ENCODE data around the gene ZSWIM3.

Gene ZSWIM3

GRCh38 chr20:45848969-45849582 is 8.3 kb upstream of the ZSWIM3 start:
- H3K36me3 ChIP-seq (ENCODE audit: control insufficient read depth, low read depth, low read length) = peaks cover 14% of the 10 kb centered on the region

GRCh38 chr20:45850238-45850637 is 7.2 kb upstream of the ZSWIM3 start:
- Histone ChIP-seq H3K9ac (ENCODE audit: low read length) (no peak overlapping the region), H3K4me1 (ENCODE audit: control insufficient read depth, low read depth, low read length) (peaks cover 10% of the 10 kb centered on the region), H3K4me3 (ENCODE audit: low read length) (no peak overlapping the region), H3K27me3 (ENCODE audit: control insufficient read depth, insufficient read depth, low read length) (no peaks in the 10 kb centered on the region), H3K9me3 (ENCODE audit: control insufficient read depth, low read depth, low read length) (no peaks in the 10 kb centered on the region), H3K36me3 (ENCODE audit: control insufficient read depth, low read depth, low read length) (peaks cover 8% of the 10 kb centered on the region), H3K27ac (ENCODE audit: low read length) (no peak overlapping the region)

More at GRCh38 chr20:45848969-45849582, 8.3 kb upstream of the ZSWIM3 start:
- no peaks in the 10 kb centered on the region for H3K9me3 ChIP-seq (ENCODE audit: control insufficient read depth, low read depth, low read length)
- H3K9ac ChIP-seq (ENCODE audit: low read length) = no peak overlapping the region
- no peak overlapping the region for H3K27ac ChIP-seq (ENCODE audit: low read length)
- peaks cover 10% of the 10 kb centered on the region for H3K4me1 ChIP-seq (ENCODE audit: control insufficient read depth, low read depth, low read length)
- no peak overlapping the region for H3K4me3 ChIP-seq (ENCODE audit: low read length)
- no peaks in the 10 kb centered on the region for H3K27me3 ChIP-seq (ENCODE audit: control insufficient read depth, insufficient read depth, low read length)

GRCh38 chr20:45850926-45851325 is 6.5 kb upstream of the ZSWIM3 start:
- Histone ChIP-seq H3K36me3 (ENCODE audit: control insufficient read depth, low read depth, low read length) (peaks cover 8% of the 10 kb centered on the region), H3K27ac (ENCODE audit: low read length) (no peak overlapping the region), H3K4me3 (ENCODE audit: low read length) (no peak overlapping the region), H3K27me3 (ENCODE audit: control insufficient read depth, insufficient read depth, low read length) (no peaks in the 10 kb centered on the region), H3K4me1 (ENCODE audit: control insufficient read depth, low read depth, low read length) (peaks cover 10% of the 10 kb centered on the region), H3K9me3 (ENCODE audit: control insufficient read depth, low read depth, low read length) (no peaks in the 10 kb centered on the region), H3K9ac (ENCODE audit: low read length) (no peak overlapping the region)

- H3K4me3 ChIP-seq (ENCODE audit: low read length) = no peak overlapping the region
- H3K36me3 ChIP-seq (ENCODE audit: control insufficient read depth, low read depth, low read length) = peaks cover 5% of the 10 kb centered on the region
- no peak overlapping the region for H3K9ac ChIP-seq (ENCODE audit: low read length)
- H3K27ac ChIP-seq (ENCODE audit: low read length) = no peak overlapping the region
- H3K27me3 ChIP-seq (ENCODE audit: control insufficient read depth, insufficient read depth, low read length) = no peaks in the 10 kb centered on the region
- H3K9me3 ChIP-seq (ENCODE audit: control insufficient read depth, low read depth, low read length) = no peaks in the 10 kb centered on the region
- peaks cover 10% of the 10 kb centered on the region for H3K4me1 ChIP-seq (ENCODE audit: control insufficient read depth, low read depth, low read length)
These were observed 5.9 kb upstream of the ZSWIM3 start for GRCh38 chr20:45851501-45851900.

GRCh38 chr20:45852326-45852725 is 5.1 kb upstream of the ZSWIM3 start:
- no peaks in the 10 kb centered on the region for H3K27me3 ChIP-seq (ENCODE audit: control insufficient read depth, insufficient read depth, low read length)
- no peak overlapping the region for H3K9ac ChIP-seq (ENCODE audit: low read length)
- H3K36me3 ChIP-seq (ENCODE audit: control insufficient read depth, low read depth, low read length) = peaks cover 5% of the 10 kb centered on the region
- H3K9me3 ChIP-seq (ENCODE audit: control insufficient read depth, low read depth, low read length) = no peaks in the 10 kb centered on the region
- H3K4me1 ChIP-seq (ENCODE audit: control insufficient read depth, low read depth, low read length) = peaks cover 10% of the 10 kb centered on the region
- no peak overlapping the region for H3K4me3 ChIP-seq (ENCODE audit: low read length)
- H3K27ac ChIP-seq (ENCODE audit: low read length) = no peak overlapping the region

GRCh38 chr20:45853484-45853883 is 3.9 kb upstream of the ZSWIM3 start:
- Histone ChIP-seq H3K9me3 (ENCODE audit: control insufficient read depth, low read depth, low read length) (no peaks in the 10 kb centered on the region), H3K4me3 (ENCODE audit: low read length) (peak overlapping the region; percentile 17), H3K36me3 (ENCODE audit: control insufficient read depth, low read depth, low read length) (no peaks in the 10 kb centered on the region), H3K27ac (ENCODE audit: low read length) (no peak overlapping the region), H3K27me3 (ENCODE audit: control insufficient read depth, insufficient read depth, low read length) (no peaks in the 10 kb centered on the region), H3K4me1 (ENCODE audit: control insufficient read depth, low read depth, low read length) (peaks cover 15% of the 10 kb centered on the region), H3K9ac (ENCODE audit: low read length) (no peak overlapping the region)

GRCh38 chr20:45857882-45858216 is 435 bp downstream of the ZSWIM3 start:
- Histone ChIP-seq H3K27me3 (ENCODE audit: control insufficient read depth, insufficient read depth, low read length) (no peaks in the 10 kb centered on the region), H3K27ac (ENCODE audit: low read length) (no peak overlapping the region), H3K9me3 (ENCODE audit: control insufficient read depth, low read depth, low read length) (no peaks in the 10 kb centered on the region), H3K4me3 (ENCODE audit: low read length) (peak overlapping the region; percentile 70), H3K9ac (ENCODE audit: low read length) (no peak overlapping the region), H3K36me3 (ENCODE audit: control insufficient read depth, low read depth, low read length) (no peaks in the 10 kb centered on the region), H3K4me1 (ENCODE audit: control insufficient read depth, low read depth, low read length) (peaks cover 25% of the 10 kb centered on the region)

- Histone ChIP-seq H3K4me3 (ENCODE audit: low read length) (no peak overlapping the region), H3K36me3 (ENCODE audit: control insufficient read depth, low read depth, low read length) (no peaks in the 10 kb centered on the region), H3K9ac (ENCODE audit: low read length) (no peak overlapping the region), H3K9me3 (ENCODE audit: control insufficient read depth, low read depth, low read length) (no peaks in the 10 kb centered on the region), H3K27me3 (ENCODE audit: control insufficient read depth, insufficient read depth, low read length) (no peaks in the 10 kb centered on the region), H3K4me1 (ENCODE audit: control insufficient read depth, low read depth, low read length) (peaks cover 16% of the 10 kb centered on the region), H3K27ac (ENCODE audit: low read length) (no peak overlapping the region)
These were observed 2.5 kb downstream of the ZSWIM3 start for GRCh38 chr20:45859916-45860315.

GRCh38 chr20:45860560-45861220 is 3.3 kb downstream of the ZSWIM3 start:
- Histone ChIP-seq H3K27ac (ENCODE audit: low read length) (no peak overlapping the region), H3K9ac (ENCODE audit: low read length) (no peak overlapping the region), H3K4me1 (ENCODE audit: control insufficient read depth, low read depth, low read length) (peaks cover 16% of the 10 kb centered on the region)

GRCh38 chr20:45861221-45862075 is 4.0 kb downstream of the ZSWIM3 start:
- no peaks in the 10 kb centered on the region for H3K9me3 ChIP-seq (ENCODE audit: control insufficient read depth, low read depth, low read length)
- H3K27me3 ChIP-seq (ENCODE audit: control insufficient read depth, insufficient read depth, low read length) = no peaks in the 10 kb centered on the region
- no peak overlapping the region for H3K4me3 ChIP-seq (ENCODE audit: low read length)
- H3K27ac ChIP-seq (ENCODE audit: low read length) = no peak overlapping the region
- H3K4me1 ChIP-seq (ENCODE audit: control insufficient read depth, low read depth, low read length) = peaks cover 16% of the 10 kb centered on the region
- H3K36me3 ChIP-seq (ENCODE audit: control insufficient read depth, low read depth, low read length) = no peaks in the 10 kb centered on the region
- H3K9ac ChIP-seq (ENCODE audit: low read length) = no peak overlapping the region

More at GRCh38 chr20:45860560-45861220, 3.3 kb downstream of the ZSWIM3 start:
- Histone ChIP-seq H3K36me3 (ENCODE audit: control insufficient read depth, low read depth, low read length) (no peaks in the 10 kb centered on the region), H3K27me3 (ENCODE audit: control insufficient read depth, insufficient read depth, low read length) (no peaks in the 10 kb centered on the region), H3K9me3 (ENCODE audit: control insufficient read depth, low read depth, low read length) (no peaks in the 10 kb centered on the region), H3K4me3 (ENCODE audit: low read length) (no peak overlapping the region)

GRCh38 chr20:45863543-45864470 is 6.4 kb downstream of the ZSWIM3 start:
- no peak overlapping the region for H3K27ac ChIP-seq (ENCODE audit: low read length)
- H3K27me3 ChIP-seq (ENCODE audit: control insufficient read depth, insufficient read depth, low read length) = no peaks in the 10 kb centered on the region
- H3K4me1 ChIP-seq (ENCODE audit: control insufficient read depth, low read depth, low read length) = peaks cover 7% of the 10 kb centered on the region
- no peak overlapping the region for H3K4me3 ChIP-seq (ENCODE audit: low read length)
- H3K36me3 ChIP-seq (ENCODE audit: control insufficient read depth, low read depth, low read length) = no peaks in the 10 kb centered on the region
- no peaks in the 10 kb centered on the region for H3K9me3 ChIP-seq (ENCODE audit: control insufficient read depth, low read depth, low read length)
- no peak overlapping the region for H3K9ac ChIP-seq (ENCODE audit: low read length)

Data from iPS-18a (cell line).